GM12892 (cell line): ENCODE data around the gene SEL1L3.

Source experiments
- POLR2AphosphoS5 ChIP-seq: IDR thresholded peaks from 2 replicates; pipeline ENCODE4 v1.6.1; 2011; ENCODE audit warnings: low read depth, low read length, control low read depth
- TAF1 ChIP-seq: IDR thresholded peaks from 2 replicates; pipeline ENCODE4 v1.6.1; 2011; ENCODE audit warnings: low read depth, mild to moderate bottlenecking, control low read depth, low read length, borderline replicate concordance

DNA sequence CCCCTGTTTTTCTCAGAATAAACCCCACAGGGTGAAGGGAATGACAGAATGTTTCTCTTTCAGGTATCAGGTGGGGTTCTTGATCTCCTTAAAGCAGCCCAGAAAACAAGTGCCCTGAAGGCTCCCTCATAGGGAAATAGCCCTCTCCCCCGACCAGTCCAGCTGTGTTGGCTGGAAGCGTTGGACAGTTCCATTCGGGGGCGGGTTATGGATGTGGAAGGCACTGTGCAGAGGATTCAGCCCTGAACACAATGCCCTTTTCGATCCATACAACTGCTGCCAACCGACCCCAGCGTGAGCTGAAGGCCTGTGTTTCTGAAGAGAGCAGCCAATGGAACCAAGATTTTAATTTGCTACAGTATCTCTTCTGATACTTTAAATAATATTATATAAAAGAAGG is 41.5 kb downstream of the SEL1L3 start:
- no peak for TF ChIP-seq POLR2AphosphoS5
- TF ChIP-seq TAF1: no peak
